ENCODE results near the gene CCDC85C.

DNA sequence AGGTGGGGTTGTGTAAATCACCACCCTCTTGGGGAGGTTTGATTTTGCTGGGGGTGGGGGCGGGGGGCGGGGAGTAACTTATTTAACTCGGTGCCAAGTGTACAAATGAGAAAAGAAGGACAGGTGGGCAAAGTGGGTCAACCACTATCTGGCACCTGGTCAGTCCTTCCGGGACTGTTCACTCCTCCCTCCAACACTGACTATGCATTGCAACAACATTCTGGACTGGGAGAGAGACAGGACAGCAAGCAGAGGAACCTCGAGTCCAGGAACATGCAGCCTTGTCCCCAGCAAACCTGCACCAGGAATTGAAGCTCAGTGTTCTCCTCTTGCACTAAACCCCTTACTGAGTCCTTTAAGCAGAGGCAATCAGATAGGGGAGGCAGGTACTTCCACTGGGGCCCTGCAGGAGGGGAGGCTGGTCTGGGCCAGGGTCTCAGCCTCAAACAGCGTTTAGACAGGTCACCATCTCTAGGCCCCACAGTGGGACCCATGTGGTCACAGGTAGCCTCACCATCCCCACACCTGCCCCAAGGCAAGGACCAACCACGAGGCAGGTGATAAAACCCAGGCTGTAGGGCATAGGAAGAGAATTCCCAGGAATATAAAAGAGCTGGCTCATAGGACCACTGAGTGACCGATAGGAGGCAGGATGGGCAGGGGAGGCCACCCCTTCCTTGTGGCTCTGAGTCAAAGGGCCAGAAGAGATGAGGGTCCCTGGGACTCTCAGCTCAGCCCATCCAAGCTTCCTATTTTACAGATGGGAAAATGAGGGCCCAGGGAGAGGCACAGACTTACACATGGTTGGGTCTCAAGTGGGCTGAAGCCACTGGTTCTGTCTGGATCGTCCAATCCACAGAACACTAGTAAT, 9.8 kb downstream of the CCDC85C start:
- TF ChIP-seq CTCF (IDR thresholded peaks at IDR 0.05), result no peak
- no peak for TF ChIP-seq POLR2A (IDR thresholded peaks at IDR 0.05)
- TF ChIP-seq POLR2AphosphoS5 (IDR thresholded peaks at IDR 0.05), result no peak
- no peak for TF ChIP-seq EP300 (IDR thresholded peaks at IDR 0.05)
